Measurements from ENCODE around the gene BLID.

DNA sequence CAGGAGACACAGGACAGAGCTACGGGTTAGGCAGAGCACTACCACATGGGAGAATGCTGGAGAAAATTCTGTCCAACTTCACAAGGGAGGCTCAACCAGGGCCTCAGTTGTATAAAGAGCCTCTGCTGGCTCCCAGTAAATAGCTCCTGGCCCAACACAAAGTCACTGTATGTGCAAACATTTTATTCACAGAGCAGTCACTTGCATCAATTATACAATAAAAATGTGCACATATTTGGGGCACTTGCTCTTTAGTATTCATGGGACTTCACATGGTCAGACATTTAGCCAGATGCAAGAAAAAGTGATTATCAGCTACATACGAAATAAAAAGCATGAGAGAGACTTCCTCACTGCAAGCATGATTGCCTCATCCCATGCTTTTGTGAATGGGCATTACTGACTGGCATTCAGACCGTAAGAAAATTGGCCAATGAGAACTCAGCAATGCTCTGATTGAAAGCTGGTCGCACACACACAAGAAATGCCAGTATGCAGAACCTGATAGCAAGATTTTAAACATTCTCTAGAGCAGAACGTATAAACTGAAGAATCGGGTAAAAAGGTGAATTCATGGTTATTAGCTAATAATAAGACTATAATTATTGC, 39.4 kb downstream of the BLID start:
- TF ChIP-seq, protein P1, sequence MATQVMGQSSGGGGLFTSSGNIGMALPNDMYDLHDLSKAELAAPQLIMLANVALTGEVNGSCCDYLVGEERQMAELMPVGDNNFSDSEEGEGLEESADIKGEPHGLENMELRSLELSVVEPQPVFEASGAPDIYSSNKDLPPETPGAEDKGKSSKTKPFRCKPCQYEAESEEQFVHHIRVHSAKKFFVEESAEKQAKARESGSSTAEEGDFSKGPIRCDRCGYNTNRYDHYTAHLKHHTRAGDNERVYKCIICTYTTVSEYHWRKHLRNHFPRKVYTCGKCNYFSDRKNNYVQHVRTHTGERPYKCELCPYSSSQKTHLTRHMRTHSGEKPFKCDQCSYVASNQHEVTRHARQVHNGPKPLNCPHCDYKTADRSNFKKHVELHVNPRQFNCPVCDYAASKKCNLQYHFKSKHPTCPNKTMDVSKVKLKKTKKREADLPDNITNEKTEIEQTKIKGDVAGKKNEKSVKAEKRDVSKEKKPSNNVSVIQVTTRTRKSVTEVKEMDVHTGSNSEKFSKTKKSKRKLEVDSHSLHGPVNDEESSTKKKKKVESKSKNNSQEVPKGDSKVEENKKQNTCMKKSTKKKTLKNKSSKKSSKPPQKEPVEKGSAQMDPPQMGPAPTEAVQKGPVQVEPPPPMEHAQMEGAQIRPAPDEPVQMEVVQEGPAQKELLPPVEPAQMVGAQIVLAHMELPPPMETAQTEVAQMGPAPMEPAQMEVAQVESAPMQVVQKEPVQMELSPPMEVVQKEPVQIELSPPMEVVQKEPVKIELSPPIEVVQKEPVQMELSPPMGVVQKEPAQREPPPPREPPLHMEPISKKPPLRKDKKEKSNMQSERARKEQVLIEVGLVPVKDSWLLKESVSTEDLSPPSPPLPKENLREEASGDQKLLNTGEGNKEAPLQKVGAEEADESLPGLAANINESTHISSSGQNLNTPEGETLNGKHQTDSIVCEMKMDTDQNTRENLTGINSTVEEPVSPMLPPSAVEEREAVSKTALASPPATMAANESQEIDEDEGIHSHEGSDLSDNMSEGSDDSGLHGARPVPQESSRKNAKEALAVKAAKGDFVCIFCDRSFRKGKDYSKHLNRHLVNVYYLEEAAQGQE (IDR thresholded peaks at IDR 0.05; ENCODE audit: borderline replicate concordance) = no peak
- TF ChIP-seq EZH2 (IDR thresholded peaks at IDR 0.05; ENCODE audit: borderline replicate concordance, insufficient read depth, low read length, poor library complexity, severe bottlenecking) (no peak), RAD21 (conservative IDR thresholded peaks at IDR 0.05) (no peak), TAF1 (IDR thresholded peaks at IDR 0.05; ENCODE audit: low read depth) (no peak), EP300 (conservative IDR thresholded peaks at IDR 0.05; ENCODE audit: poor library complexity, severe bottlenecking) (no peak)
- TF ChIP-seq, protein P2, sequence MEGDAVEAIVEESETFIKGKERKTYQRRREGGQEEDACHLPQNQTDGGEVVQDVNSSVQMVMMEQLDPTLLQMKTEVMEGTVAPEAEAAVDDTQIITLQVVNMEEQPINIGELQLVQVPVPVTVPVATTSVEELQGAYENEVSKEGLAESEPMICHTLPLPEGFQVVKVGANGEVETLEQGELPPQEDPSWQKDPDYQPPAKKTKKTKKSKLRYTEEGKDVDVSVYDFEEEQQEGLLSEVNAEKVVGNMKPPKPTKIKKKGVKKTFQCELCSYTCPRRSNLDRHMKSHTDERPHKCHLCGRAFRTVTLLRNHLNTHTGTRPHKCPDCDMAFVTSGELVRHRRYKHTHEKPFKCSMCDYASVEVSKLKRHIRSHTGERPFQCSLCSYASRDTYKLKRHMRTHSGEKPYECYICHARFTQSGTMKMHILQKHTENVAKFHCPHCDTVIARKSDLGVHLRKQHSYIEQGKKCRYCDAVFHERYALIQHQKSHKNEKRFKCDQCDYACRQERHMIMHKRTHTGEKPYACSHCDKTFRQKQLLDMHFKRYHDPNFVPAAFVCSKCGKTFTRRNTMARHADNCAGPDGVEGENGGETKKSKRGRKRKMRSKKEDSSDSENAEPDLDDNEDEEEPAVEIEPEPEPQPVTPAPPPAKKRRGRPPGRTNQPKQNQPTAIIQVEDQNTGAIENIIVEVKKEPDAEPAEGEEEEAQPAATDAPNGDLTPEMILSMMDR (IDR thresholded peaks at IDR 0.05; ENCODE audit: poor library complexity, severe bottlenecking) = no peak

Measured in neural cell (in vitro differentiated cells).